CD14-positive monocyte (primary cell): Measurements from ENCODE around the gene TMEM132D. TPM values are rescaled to one million over a fixed set of nuclear protein-coding genes. Genes with fewer than 3 reads are reported as not detected.

ENCODE experiments used
- DNase-seq, 3 donors: peaks; one replicate each; pipeline ENCODE4 v3.0.0-alpha.2; 2011 to 2022
- H2AFZ ChIP-seq: 2 replicates; pipeline ENCODE4 v1.6.0; 2012; ENCODE audit warnings: mild to moderate bottlenecking, low read depth, low read length, inconsistent platforms; ENCODE audit not compliant: insufficient read depth, poor library complexity, severe bottlenecking
- H3K27ac ChIP-seq, 2 donors: 1 replicate in 1 of 2; 2 replicates in 1 of 2; pipeline ENCODE4 v1.5.1; 2012 to 2013; ENCODE audit warnings: low read length in 2 of 2, control low read depth in 1 of 2, inconsistent platforms in 1 of 2, low read depth in 1 of 2, mild to moderate bottlenecking in 1 of 2
- H3K27me3 ChIP-seq, 2 donors: one replicate each; pipeline versions ENCODE4 v1.6.0 to v1.6.1; 2011 to 2013; ENCODE audit warnings: low read length in 2 of 2; ENCODE audit not compliant: control insufficient read depth in 2 of 2, insufficient read depth in 2 of 2
- H3K36me3 ChIP-seq, 2 donors: replicated peaks in 1 of 2; 1 replicate in 1 of 2; 2 replicates in 1 of 2; pipeline versions ENCODE4 v1.5.1 to v1.6.1; 2012 to 2013; ENCODE audit warnings: low read length in 2 of 2, control low read depth in 1 of 2, inconsistent platforms in 1 of 2, mild to moderate bottlenecking in 1 of 2; ENCODE audit not compliant: insufficient read depth in 2 of 2, control insufficient read depth in 1 of 2
- H3K4me1 ChIP-seq, 2 donors: 1 replicate in 1 of 2; 2 replicates in 1 of 2; pipeline versions ENCODE4 v1.5.1 to v1.6.1; 2012 to 2013; ENCODE audit warnings: low read length in 2 of 2, control low read depth in 1 of 2, inconsistent platforms in 1 of 2, mild to moderate bottlenecking in 1 of 2, moderate library complexity in 1 of 2; ENCODE audit not compliant: insufficient read depth in 2 of 2, control insufficient read depth in 1 of 2
- H3K4me2 ChIP-seq: replicated peaks from 2 replicates; pipeline ENCODE3; 2012; ENCODE audit warnings: low read length, moderate library complexity, mild to moderate bottlenecking; ENCODE audit not compliant: poor library complexity, severe bottlenecking; ENCODE audit errors: extremely low read depth
- H3K4me3 ChIP-seq, 3 experiments: fragments of 200-600 bp in 1 of 3; sonication (generic) in 1 of 3; replicated peaks in 1 of 3; 1 replicate in 2 of 3; 2 replicates in 1 of 3; pipeline ENCODE4 v1.5.1; 2011 to 2013; ENCODE audit warnings: low read length in 3 of 3, mild to moderate bottlenecking in 3 of 3, control low read depth in 2 of 3, low read depth in 2 of 3, inconsistent platforms in 1 of 3, moderate library complexity in 1 of 3
- H3K79me2 ChIP-seq: 2 replicates; pipeline ENCODE4 v1.6.0; 2012; ENCODE audit warnings: mild to moderate bottlenecking, control low read depth, inconsistent platforms, low read length, moderate library complexity; ENCODE audit not compliant: insufficient read depth
- H3K9ac ChIP-seq: 2 replicates; pipeline ENCODE4 v1.6.0; 2017; ENCODE audit warnings: low read length, mild to moderate bottlenecking; ENCODE audit not compliant: insufficient read depth, poor library complexity, severe bottlenecking
- H3K9me3 ChIP-seq, 2 donors: replicated peaks in 1 of 2; 1 replicate in 1 of 2; 2 replicates in 1 of 2; pipeline versions ENCODE4 v1.5.1 to v1.6.1; 2012 to 2013; ENCODE audit warnings: low read length in 2 of 2, control low read depth in 1 of 2; ENCODE audit not compliant: control insufficient read depth in 1 of 2, insufficient read depth in 1 of 2
- H4K20me1 ChIP-seq: 2 replicates; pipeline ENCODE4 v1.6.0; 2012; ENCODE audit warnings: mild to moderate bottlenecking, low read length, control low read depth, moderate library complexity; ENCODE audit not compliant: insufficient read depth
- H3K27ac Mint-ChIP-seq, 7 donors: one replicate each; pipeline ENCODE4 v1.8.0; 2020; ENCODE audit warnings: mild to moderate bottlenecking in 7 of 7, mixed read lengths in 7 of 7, moderate library complexity in 6 of 7, inconsistent platforms in 2 of 7
- H3K27me3 Mint-ChIP-seq, 3 donors: one replicate each; pipeline ENCODE4 v1.8.0; 2021 to 2022; ENCODE audit warnings: low read depth in 3 of 3, mild to moderate bottlenecking in 3 of 3, mixed read lengths in 3 of 3, moderate library complexity in 3 of 3, inconsistent platforms in 1 of 3
- H3K36me3 Mint-ChIP-seq, 2 donors: one replicate each; pipeline ENCODE4 v1.8.0; 2020; ENCODE audit warnings: mixed read lengths in 2 of 2, inconsistent platforms in 1 of 2, mild to moderate bottlenecking in 1 of 2
- H3K4me1 Mint-ChIP-seq: one replicate; pipeline ENCODE4 v1.8.0; 2020; ENCODE audit warnings: mild to moderate bottlenecking, mixed read lengths
- H3K4me3 Mint-ChIP-seq, 2 donors: one replicate each; pipeline ENCODE4 v1.8.0; 2020; ENCODE audit warnings: mild to moderate bottlenecking in 2 of 2, mixed read lengths in 2 of 2, moderate library complexity in 1 of 2
- H3K9me3 Mint-ChIP-seq, 7 donors: one replicate each; pipeline ENCODE4 v1.8.0; 2020 to 2022; ENCODE audit warnings: mixed read lengths in 7 of 7, mild to moderate bottlenecking in 6 of 7, moderate library complexity in 6 of 7, inconsistent platforms in 2 of 7
- CTCF ChIP-seq: fragments of 200-600 bp; IDR thresholded peaks from one replicate; pipeline ENCODE4 v1.8.0; 2022; ENCODE audit warnings: antibody characterized with exemption, mild to moderate bottlenecking
- WGBS: methylation state at CpG from one replicate; pipeline ENCODE4 v1.1.5; 2013; ENCODE audit warnings: missing lambda C conversion rate; ENCODE audit not compliant: insufficient coverage; 5-methylcytosine and 5-hydroxymethylcytosine counted together
- intact Hi-C, 2 donors: fragments of 100-400 bp; cut with micrococcal nuclease; formaldehyde crosslinking; loops; one replicate each; pipeline versions ENCODE4 v1.15.0 to v1.15.1; 2023
- polyA plus RNA-seq, 3 donors: library from polyadenylated mRNA; depleted of rRNA in 1 of 3; unstranded in 2 of 3; stranded (reverse) in 1 of 3; fragments of 300-500 nt in 2 of 3; fragments of >200 nt in 1 of 3; fragmentation: Illumina TruSeq in 2 of 3; gene quantifications; 1 replicate in 2 of 3; 2 replicates in 1 of 3; pipeline ENCODE4 v1.2.3, GENCODE V29; 2012 to 2021

Gene TMEM132D
- polyA plus RNA-seq, 3 donors = 0.04 TPM; not detected in 2

GRCh38 chr12:129446696-129447095 lies 457.1 kb downstream of the TMEM132D start:
- H3K4me3 Mint-ChIP-seq = no peak overlapping the region
- TF ChIP-seq CTCF = no peak
- no peak overlapping the region for H3K27ac Mint-ChIP-seq
- intact Hi-C loops = no loop called here
- no peaks in the 10 kb centered on the region for H3K4me1 ChIP-seq
- H3K4me2 ChIP-seq = no peak overlapping the region
- no peaks in the 10 kb centered on the region for H3K36me3 Mint-ChIP-seq
- WGBS = 80% methylated on average over 1 of the region's 6 CpGs
- H3K27ac ChIP-seq = no peak overlapping the region
- H3K9me3 Mint-ChIP-seq = peaks cover 0 to 3% (median 0%) of the 10 kb centered on the region in 7 donors
- no peaks in the 10 kb centered on the region for H3K27me3 ChIP-seq
- H3K4me1 Mint-ChIP-seq = no peaks in the 10 kb centered on the region
- H2AFZ ChIP-seq = no peak overlapping the region
- H3K27me3 Mint-ChIP-seq = peaks cover 0 to 2% (median 0%) of the 10 kb centered on the region in 3 donors
- H4K20me1 ChIP-seq = no peaks in the 10 kb centered on the region
- H3K79me2 ChIP-seq = no peaks in the 10 kb centered on the region
- H3K4me3 ChIP-seq = no peak overlapping the region
- DNase-seq = no peak
- H3K36me3 ChIP-seq = no peaks in the 10 kb centered on the region
- no peak overlapping the region for H3K9ac ChIP-seq
- H3K9me3 ChIP-seq = no peaks in the 10 kb centered on the region

GRCh38 chr12:129440278-129440677 lies 463.5 kb downstream of the TMEM132D start:
- Histone ChIP-seq H3K4me2 (no peak overlapping the region), H3K9me3 (peaks cover 2 to 6% of the 10 kb centered on the region in 2 donors), H3K9ac (no peak overlapping the region), H3K79me2 (no peaks in the 10 kb centered on the region), H3K27me3 (no peaks in the 10 kb centered on the region), H3K4me3 (no peak overlapping the region), H3K27ac (no peak overlapping the region), H2AFZ (no peak overlapping the region), H4K20me1 (no peaks in the 10 kb centered on the region), H3K4me1 (no peaks in the 10 kb centered on the region), H3K36me3 (no peaks in the 10 kb centered on the region)
- H3K27me3 Mint-ChIP-seq = peaks cover 0 to 2% (median 0%) of the 10 kb centered on the region in 3 donors
- no peak for DNase-seq
- H3K9me3 Mint-ChIP-seq = peaks cover 0 to 11% (median 5%) of the 10 kb centered on the region in 7 donors
- intact Hi-C loops = no loop called here
- H3K4me3 Mint-ChIP-seq = no peak overlapping the region
- no peak for TF ChIP-seq CTCF
- H3K4me1 Mint-ChIP-seq = no peaks in the 10 kb centered on the region
- no CpG with 5 or more reads among the region's 4 CpGs for WGBS
- no peaks in the 10 kb centered on the region for H3K36me3 Mint-ChIP-seq
- no peak overlapping the region for H3K27ac Mint-ChIP-seq
